ENCODE results near the gene PSMB7.

PSMB7 gene

GRCh38 chr9:124455820-124456219 lies 40.6 kb upstream of the PSMB7 start:
- TF ChIP-seq CTCF (conservative IDR thresholded peaks at IDR 0.05; ENCODE audit: low read length), result no peak
- TF ChIP-seq EZH2phosphoT487 (IDR thresholded peaks at IDR 0.05; ENCODE audit: borderline replicate concordance), result no peak
- Histone ChIP-seq H3K4me2 (ENCODE audit: low read depth, low read length, poor library complexity, severe bottlenecking) (no peak overlapping the region), H2AFZ (ENCODE audit: low read length) (no peak overlapping the region), H3K9me3 (ENCODE audit: insufficient read depth, low read depth, low read length) (no peaks in the 10 kb centered on the region), H3K27me3 (ENCODE audit: insufficient read depth, low read length, poor library complexity, severe bottlenecking) (no peaks in the 10 kb centered on the region), H3K4me1 (ENCODE audit: insufficient read depth, low read length, poor library complexity, severe bottlenecking) (no peaks in the 10 kb centered on the region), H3K9me2 (replicated peaks; ENCODE audit: low read depth, low read length) (no peaks in the 10 kb centered on the region), H3K4me3 (ENCODE audit: low read length, poor library complexity, severe bottlenecking) (no peak overlapping the region), H3K36me3 (ENCODE audit: insufficient read depth, low read length) (no peaks in the 10 kb centered on the region), H3F3A (ENCODE audit: low read depth) (no peaks in the 10 kb centered on the region), H3K79me2 (ENCODE audit: insufficient read depth, low read length) (no peaks in the 10 kb centered on the region), H3K9ac (ENCODE audit: low read depth, low read length, poor library complexity, severe bottlenecking) (no peak overlapping the region), H4K20me1 (ENCODE audit: insufficient read depth, low read length, poor library complexity, severe bottlenecking) (no peaks in the 10 kb centered on the region)

GRCh38 chr9:124454791-124455443 lies 39.7 kb upstream of the PSMB7 start:
- Histone ChIP-seq H3K9me2 (replicated peaks; ENCODE audit: low read depth, low read length) (no peaks in the 10 kb centered on the region), H3K79me2 (ENCODE audit: insufficient read depth, low read length) (no peaks in the 10 kb centered on the region), H3K36me3 (ENCODE audit: insufficient read depth, low read length) (no peaks in the 10 kb centered on the region), H3K4me2 (ENCODE audit: low read depth, low read length, poor library complexity, severe bottlenecking) (no peak overlapping the region), H3K9me3 (ENCODE audit: insufficient read depth, low read depth, low read length) (no peaks in the 10 kb centered on the region), H3K9ac (ENCODE audit: low read depth, low read length, poor library complexity, severe bottlenecking) (no peak overlapping the region), H4K20me1 (ENCODE audit: insufficient read depth, low read length, poor library complexity, severe bottlenecking) (no peaks in the 10 kb centered on the region), H3K4me1 (ENCODE audit: insufficient read depth, low read length, poor library complexity, severe bottlenecking) (no peaks in the 10 kb centered on the region), H3K4me3 (ENCODE audit: low read length, poor library complexity, severe bottlenecking) (no peak overlapping the region), H3K27me3 (ENCODE audit: insufficient read depth, low read length, poor library complexity, severe bottlenecking) (no peaks in the 10 kb centered on the region), H3F3A (ENCODE audit: low read depth) (no peaks in the 10 kb centered on the region), H2AFZ (ENCODE audit: low read length) (no peak overlapping the region)
- TF ChIP-seq CTCF (conservative IDR thresholded peaks at IDR 0.05; ENCODE audit: low read length), result no peak
- no peak for TF ChIP-seq EZH2phosphoT487 (IDR thresholded peaks at IDR 0.05; ENCODE audit: borderline replicate concordance)

GRCh38 chr9:124454296-124454695 lies 39.1 kb upstream of the PSMB7 start:
- Histone ChIP-seq H3K9me3 (ENCODE audit: insufficient read depth, low read depth, low read length) (no peaks in the 10 kb centered on the region), H3K4me1 (ENCODE audit: insufficient read depth, low read length, poor library complexity, severe bottlenecking) (no peaks in the 10 kb centered on the region), H4K20me1 (ENCODE audit: insufficient read depth, low read length, poor library complexity, severe bottlenecking) (no peaks in the 10 kb centered on the region), H3K4me3 (ENCODE audit: low read length, poor library complexity, severe bottlenecking) (no peak overlapping the region), H3K79me2 (ENCODE audit: insufficient read depth, low read length) (no peaks in the 10 kb centered on the region), H3K36me3 (ENCODE audit: insufficient read depth, low read length) (no peaks in the 10 kb centered on the region), H3F3A (ENCODE audit: low read depth) (no peaks in the 10 kb centered on the region), H2AFZ (ENCODE audit: low read length) (no peak overlapping the region), H3K9me2 (replicated peaks; ENCODE audit: low read depth, low read length) (no peaks in the 10 kb centered on the region), H3K27me3 (ENCODE audit: insufficient read depth, low read length, poor library complexity, severe bottlenecking) (no peaks in the 10 kb centered on the region), H3K4me2 (ENCODE audit: low read depth, low read length, poor library complexity, severe bottlenecking) (no peak overlapping the region), H3K9ac (ENCODE audit: low read depth, low read length, poor library complexity, severe bottlenecking) (no peak overlapping the region)
- TF ChIP-seq CTCF (conservative IDR thresholded peaks at IDR 0.05; ENCODE audit: low read length), result no peak
- TF ChIP-seq EZH2phosphoT487 (IDR thresholded peaks at IDR 0.05; ENCODE audit: borderline replicate concordance), result no peak
